ENCODE measurements around the gene BLOC1S5. TPM values are rescaled to one million over a fixed set of nuclear protein-coding genes. Genes with fewer than 3 reads are reported as not detected.

The BLOC1S5 gene
- total RNA-seq (2014; rRNA removed) (5.8 and 9.1 TPM in 2 replicates), Bru-seq, nascent RNA (percentile 86 among the genes with signal in this experiment), BruChase-seq, experiment 1, labeled RNA remaining after a 6-hour chase (percentile 95 among the genes with signal in this experiment), BruChase-seq, experiment 2, labeled RNA remaining after a 2-hour chase (percentile 91 among the genes with signal in this experiment)
- long read RNA-seq, transcript BLOC1S5-202 (5 exons, 2,684 nt) = major isoform, 18 of 23 reads
- long read RNA-seq, partial matches to known transcripts = 0 of 23 reads
- long read RNA-seq, other reads (novel, unspliced or antisense) = 1 of 23 reads

- no peaks in the 10 kb centered on the region for H3F3A ChIP-seq (ENCODE audit: low read length, unreplicated experiment)
- H3K9me3 ChIP-seq (ENCODE audit: low read length) = no peaks in the 10 kb centered on the region
- TF ChIP-seq EZH2phosphoT487 (IDR thresholded peaks at IDR 0.05; ENCODE audit: borderline replicate concordance, low read length) (no peak), CTCF (conservative IDR thresholded peaks at IDR 0.05; ENCODE audit: low read depth, low read length) (no peak), EZH2 (IDR thresholded peaks at IDR 0.05; ENCODE audit: low read length, unreplicated experiment) (no peak)
- peak; percentile 96 for DNase-seq
- 0 out of 2 replicates have a peak, but pooled peaks cover 7% of the 10 kb centered on the region for H3K4me1 ChIP-seq (ENCODE audit: insufficient read depth, low read length)
- CTCF ChIA-PET = interaction anchor here (0.5 kb wide), 1 partner anchor 155 kb away, joined by 4 read pairs; no protein-coding TSS in a partner anchor
- H3K27me3 ChIP-seq (ENCODE audit: low read length) = no peaks in the 10 kb centered on the region
- peak; percentile 90 for ATAC-seq
- BruUV-seq (replicated peaks) = TSS peak; percentile 59
- H2AFZ ChIP-seq (ENCODE audit: low read length) = peak within 1 kb of the TSS; percentile 98
- peak within 1 kb of the TSS; percentile 19 for H3K27ac ChIP-seq (ENCODE audit: low read length)
- intact Hi-C loops (cut with micrococcal nuclease) = loop anchor here (2.0 kb wide), 1 partner anchor 155 kb away; no protein-coding TSS in a partner anchor
- POLR2A ChIA-PET (ENCODE audit: unreplicated experiment) = interaction anchor here (0.6 kb wide), 1 partner anchor 1345 kb away, joined by 4 read pairs; no protein-coding TSS in a partner anchor
- H3K4me2 ChIP-seq (ENCODE audit: low read length) = peak within 1 kb of the TSS; percentile 81
- no peaks in the 10 kb centered on the region for H4K20me1 ChIP-seq (ENCODE audit: low read length)
- H3K79me2 ChIP-seq (ENCODE audit: low read length) = peaks cover 10% of the 10 kb centered on the region; the same call in 1 of the 2 replicates
- H3K9me2 ChIP-seq (replicated peaks; ENCODE audit: low read length) = no peaks in the 10 kb centered on the region
- H3K4me3 ChIP-seq (ENCODE audit: low read length) = peak within 1 kb of the TSS; percentile 93
- peaks cover 2% of the 10 kb centered on the region; the same call in 1 of the 2 replicates for H3K36me3 ChIP-seq (ENCODE audit: low read depth, low read length)
- H3K9ac ChIP-seq (ENCODE audit: low read length) = peak within 1 kb of the TSS; percentile 87
Observed at GRCh38 chr6:8063761-8064637, at the start of gene BLOC1S5. Gene BLOC1S5, minus strand, starts transcription at chr6:8064389. Its CDS starts 13 bp downstream, at chr6:8064376.

GRCh38 chr6:8113131-8113654, 49.0 kb upstream of the BLOC1S5 start:
- Histone ChIP-seq H3K9me2 (replicated peaks; ENCODE audit: low read length) (no peaks in the 10 kb centered on the region), H3K9me3 (ENCODE audit: low read length) (no peaks in the 10 kb centered on the region), H3K27ac (ENCODE audit: low read length) (no peak overlapping the region), H3K79me2 (ENCODE audit: low read length) (no peaks in the 10 kb centered on the region), H3K36me3 (ENCODE audit: low read depth, low read length) (no peaks in the 10 kb centered on the region), H3K4me1 (ENCODE audit: insufficient read depth, low read length) (peaks cover 11% of the 10 kb centered on the region), H2AFZ (ENCODE audit: low read length) (no peak overlapping the region), H3F3A (ENCODE audit: low read length, unreplicated experiment) (no peaks in the 10 kb centered on the region), H3K27me3 (ENCODE audit: low read length) (no peaks in the 10 kb centered on the region), H3K4me2 (ENCODE audit: low read length) (no peak overlapping the region), H3K4me3 (ENCODE audit: low read length) (no peak overlapping the region), H4K20me1 (ENCODE audit: low read length) (no peaks in the 10 kb centered on the region), H3K9ac (ENCODE audit: low read length) (no peak overlapping the region)
- intact Hi-C loops (cut with micrococcal nuclease) = no loop called here
- DNase-seq (no peak), ATAC-seq (no peak)
- CTCF ChIA-PET = no interaction called here
- no peak for TF ChIP-seq EZH2phosphoT487 (IDR thresholded peaks at IDR 0.05; ENCODE audit: borderline replicate concordance, low read length)
- no peak for TF ChIP-seq EZH2 (IDR thresholded peaks at IDR 0.05; ENCODE audit: low read length, unreplicated experiment)
- no peak for TF ChIP-seq CTCF (conservative IDR thresholded peaks at IDR 0.05; ENCODE audit: low read depth, low read length)
- BruUV-seq (replicated peaks) = no TSS peak
- POLR2A ChIA-PET (ENCODE audit: unreplicated experiment) = interaction anchor here (0.6 kb wide), 1 partner anchor 204 kb away, joined by 8 read pairs; no protein-coding TSS in a partner anchor
